Measurements from ENCODE around the gene RPL21.

Gene RPL21

DNA sequence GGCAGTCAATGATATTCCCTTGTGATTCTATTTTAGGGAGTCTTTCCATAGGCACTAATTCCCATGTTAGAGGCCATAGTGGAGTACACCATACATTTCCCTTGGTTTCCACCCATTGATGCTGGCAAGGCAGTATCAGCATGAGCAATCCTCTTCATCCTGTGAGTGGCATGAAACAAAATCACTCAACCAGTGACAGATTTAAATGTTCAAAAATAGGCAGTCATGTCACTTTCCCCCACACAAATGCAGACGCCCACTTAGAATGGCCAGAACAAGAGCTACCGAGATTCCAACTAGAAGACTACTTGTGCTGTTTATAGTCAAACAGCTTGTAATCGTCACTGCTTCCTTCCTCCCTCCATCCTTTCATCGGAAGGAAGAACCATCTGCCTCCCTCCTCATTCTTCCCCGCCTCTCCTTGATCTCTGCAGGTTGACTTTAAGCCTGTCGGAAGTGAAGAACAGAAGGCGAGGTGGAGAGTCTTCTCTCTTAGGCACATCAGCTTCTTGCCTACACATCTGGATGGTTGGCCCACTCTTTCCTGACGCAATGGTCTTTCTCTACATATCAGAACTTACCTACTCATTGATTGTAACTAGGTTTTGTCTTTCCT is 41.8 kb downstream of the RPL21 start:
- ChIA-PET CTCF (no interaction called here), POLR2A (interaction anchor here (0.5 kb wide), 1 partner anchor 12 kb away, joined by 5 read pairs; no protein-coding TSS in a partner anchor)
- Histone ChIP-seq H3K4me1 (ENCODE audit: control insufficient read depth, insufficient read depth, low read length) (no peaks in the 10 kb centered on the region), H3K36me3 (ENCODE audit: control insufficient read depth in 2 of 2, insufficient read depth in 1 of 2, low read length in 2 of 2) (no peaks in the 10 kb centered on the region), H3K27ac (ENCODE audit: extremely low read depth, low read depth, low read length) (no peak overlapping the region), H3K4me3 (ENCODE audit: low read depth, low read length) (no peak overlapping the region), H3K9me3 (ENCODE audit: control insufficient read depth, insufficient read depth, low read depth, low read length) (no peaks in the 10 kb centered on the region)
- TF ChIP-seq ZNF571 (tag by site-specific recombination; IDR thresholded peaks at IDR 0.05) (no peak), ZNF10 (tag by site-specific recombination; IDR thresholded peaks at IDR 0.05) (no peak), ZNF148 (tag by site-specific recombination; IDR thresholded peaks at IDR 0.05; ENCODE audit: borderline replicate concordance) (no peak), RBAK (tag by site-specific recombination; IDR thresholded peaks at IDR 0.05) (no peak), ZNF18 (tag by site-specific recombination; IDR thresholded peaks at IDR 0.05) (no peak), ZBTB48 (tag by site-specific recombination; IDR thresholded peaks at IDR 0.05) (no peak), ZNF621 (tag by site-specific recombination; IDR thresholded peaks at IDR 0.05) (no peak), ZNF514 (tag by site-specific recombination; IDR thresholded peaks at IDR 0.05) (no peak), ZNF624 (tag by site-specific recombination; IDR thresholded peaks at IDR 0.05) (no peak), WT1 (tag by site-specific recombination; IDR thresholded peaks at IDR 0.05) (no peak)

GRCh38 chr13:27293873-27294515 is 42.6 kb downstream of the RPL21 start:
- Histone ChIP-seq H3K27ac (ENCODE audit: extremely low read depth, low read depth, low read length) (no peak overlapping the region), H3K4me1 (ENCODE audit: control insufficient read depth, insufficient read depth, low read length) (no peaks in the 10 kb centered on the region), H3K4me3 (ENCODE audit: low read depth, low read length) (no peak overlapping the region), H3K9me3 (ENCODE audit: control insufficient read depth, insufficient read depth, low read depth, low read length) (no peaks in the 10 kb centered on the region), H3K36me3 (ENCODE audit: control insufficient read depth in 2 of 2, insufficient read depth in 1 of 2, low read length in 2 of 2) (no peaks in the 10 kb centered on the region)
- CTCF ChIA-PET: no interaction called here
- POLR2A ChIA-PET: interaction anchor here (0.5 kb wide), 1 partner anchor 11 kb away, joined by 5 read pairs; no protein-coding TSS in a partner anchor
- no peak for TF ChIP-seq ZSCAN23 (tag by site-specific recombination; IDR thresholded peaks at IDR 0.05)
- no peak for TF ChIP-seq IKZF3 (tag by site-specific recombination; IDR thresholded peaks at IDR 0.05)
- TF ChIP-seq ZNF521 (tag by site-specific recombination; IDR thresholded peaks at IDR 0.05): no peak
- no peak for TF ChIP-seq ZNF670 (tag by site-specific recombination; IDR thresholded peaks at IDR 0.05; ENCODE audit: low read depth)
- TF ChIP-seq REPIN1 (tag by site-specific recombination; IDR thresholded peaks at IDR 0.05; ENCODE audit: low read depth): no peak
- no peak for TF ChIP-seq ZNF18 (tag by site-specific recombination; IDR thresholded peaks at IDR 0.05)
- no peak for TF ChIP-seq ZNF292 (tag by site-specific recombination; IDR thresholded peaks at IDR 0.05; ENCODE audit: borderline replicate concordance, low read depth)
- TF ChIP-seq ZNF513 (tag by site-specific recombination; IDR thresholded peaks at IDR 0.05): no peak
- TF ChIP-seq, protein P1, sequence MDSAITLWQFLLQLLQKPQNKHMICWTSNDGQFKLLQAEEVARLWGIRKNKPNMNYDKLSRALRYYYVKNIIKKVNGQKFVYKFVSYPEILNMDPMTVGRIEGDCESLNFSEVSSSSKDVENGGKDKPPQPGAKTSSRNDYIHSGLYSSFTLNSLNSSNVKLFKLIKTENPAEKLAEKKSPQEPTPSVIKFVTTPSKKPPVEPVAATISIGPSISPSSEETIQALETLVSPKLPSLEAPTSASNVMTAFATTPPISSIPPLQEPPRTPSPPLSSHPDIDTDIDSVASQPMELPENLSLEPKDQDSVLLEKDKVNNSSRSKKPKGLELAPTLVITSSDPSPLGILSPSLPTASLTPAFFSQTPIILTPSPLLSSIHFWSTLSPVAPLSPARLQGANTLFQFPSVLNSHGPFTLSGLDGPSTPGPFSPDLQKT (IDR thresholded peaks at IDR 0.05; ENCODE audit: borderline replicate concordance, low read depth, low read length): no peak
- TF ChIP-seq ZSCAN16 (tag by site-specific recombination; IDR thresholded peaks at IDR 0.05): no peak
- TF ChIP-seq ATF2 (tag by site-specific recombination; IDR thresholded peaks at IDR 0.05; ENCODE audit: low read depth): no peak
- no peak for TF ChIP-seq ZNF830 (tag by site-specific recombination; IDR thresholded peaks at IDR 0.05; ENCODE audit: low read depth)
- no peak for TF ChIP-seq SETDB1 (IDR thresholded peaks at IDR 0.05; ENCODE audit: insufficient read length, low read length)
